Measurements from ENCODE around the gene LIPG.

LIPG gene

GRCh38 chr18:49645196-49645595 lies 83.3 kb downstream of the LIPG start:
- DNase-seq: no peak

- no peak for DNase-seq
These were observed 84.0 kb downstream of the LIPG start for GRCh38 chr18:49645841-49646351.

DNA sequence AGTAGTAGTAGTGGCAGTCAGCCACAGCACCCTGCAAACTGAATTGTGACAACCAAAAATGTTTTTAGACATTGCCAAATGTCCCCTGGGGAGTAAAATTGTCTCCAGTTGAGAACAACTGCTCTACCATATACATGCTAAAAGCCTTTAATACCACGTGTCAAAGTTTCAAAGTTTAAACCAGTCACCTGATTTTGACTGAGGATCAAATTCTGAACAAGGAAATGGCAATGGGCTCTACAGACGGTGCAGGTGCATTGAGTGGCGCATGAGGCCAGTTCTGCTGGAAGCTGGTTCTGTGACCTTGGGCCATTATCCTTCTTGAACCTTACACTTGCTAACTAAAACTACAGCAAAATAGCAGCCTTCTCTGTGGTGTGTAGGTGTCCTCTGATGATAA lies 85.0 kb downstream of the LIPG start:
- DNase-seq: no peak

- no peak for DNase-seq
These were observed 85.8 kb downstream of the LIPG start for GRCh38 chr18:49647496-49648168.

DNA sequence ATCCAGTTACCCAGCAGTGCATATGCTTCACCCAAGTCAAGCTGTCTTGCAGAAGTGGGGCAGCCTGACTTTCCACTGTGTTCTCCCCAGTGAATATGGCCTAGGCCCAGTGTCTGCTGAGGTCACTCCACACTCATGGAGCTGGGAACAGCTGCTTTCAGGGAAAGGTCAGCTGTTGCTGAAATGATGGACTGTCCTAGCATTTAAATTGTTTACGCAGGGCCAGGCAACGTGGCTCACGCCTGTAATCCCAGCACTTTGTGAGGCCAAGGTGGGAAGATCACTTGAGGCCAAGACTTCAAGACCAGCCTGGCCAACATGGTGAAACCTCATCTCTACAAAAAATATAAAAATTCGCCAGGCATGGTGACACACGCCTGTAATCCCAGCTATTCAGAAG lies 86.5 kb downstream of the LIPG start:
- DNase-seq: no peak
